Loucy (cell line): ENCODE data around the gene TNFSF13B.

Source experiments
- EZH2phosphoT487 ChIP-seq: fragments of 200-600 bp; IDR thresholded peaks from 2 replicates; pipeline ENCODE4 v1.6.1; 2018; ENCODE audit warnings: antibody characterized with exemption, mild to moderate bottlenecking, moderate library complexity, borderline replicate concordance
- TF ChIP-seq, protein P1 (sequence below): fragments of 200-600 bp; sonication (generic); conservative IDR thresholded peaks from 2 replicates; pipeline ENCODE4 v1.5.1; 2014; ENCODE audit warnings: mild to moderate bottlenecking, antibody characterized with exemption, low read length

DNA sequence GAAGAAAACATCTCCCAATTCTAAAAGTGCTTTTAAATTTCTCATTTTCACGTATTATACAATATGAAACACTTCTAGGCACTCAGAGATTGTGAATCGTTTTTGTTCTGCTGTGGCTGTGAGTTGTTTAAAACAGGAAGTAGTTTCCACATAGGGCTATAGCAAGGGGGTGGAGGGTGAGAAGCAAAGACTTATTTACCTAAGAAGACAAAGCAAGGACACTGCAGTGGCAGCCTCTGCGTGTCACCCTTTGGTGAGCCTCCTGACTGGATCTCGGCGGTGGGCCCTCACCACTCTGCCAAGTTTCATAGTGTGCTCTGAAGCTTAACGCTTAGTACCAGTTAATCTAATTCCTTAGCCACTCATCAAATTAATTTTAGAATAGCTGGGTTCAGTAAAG lies 56.8 kb downstream of the TNFSF13B start:
- TF ChIP-seq, protein P1, sequence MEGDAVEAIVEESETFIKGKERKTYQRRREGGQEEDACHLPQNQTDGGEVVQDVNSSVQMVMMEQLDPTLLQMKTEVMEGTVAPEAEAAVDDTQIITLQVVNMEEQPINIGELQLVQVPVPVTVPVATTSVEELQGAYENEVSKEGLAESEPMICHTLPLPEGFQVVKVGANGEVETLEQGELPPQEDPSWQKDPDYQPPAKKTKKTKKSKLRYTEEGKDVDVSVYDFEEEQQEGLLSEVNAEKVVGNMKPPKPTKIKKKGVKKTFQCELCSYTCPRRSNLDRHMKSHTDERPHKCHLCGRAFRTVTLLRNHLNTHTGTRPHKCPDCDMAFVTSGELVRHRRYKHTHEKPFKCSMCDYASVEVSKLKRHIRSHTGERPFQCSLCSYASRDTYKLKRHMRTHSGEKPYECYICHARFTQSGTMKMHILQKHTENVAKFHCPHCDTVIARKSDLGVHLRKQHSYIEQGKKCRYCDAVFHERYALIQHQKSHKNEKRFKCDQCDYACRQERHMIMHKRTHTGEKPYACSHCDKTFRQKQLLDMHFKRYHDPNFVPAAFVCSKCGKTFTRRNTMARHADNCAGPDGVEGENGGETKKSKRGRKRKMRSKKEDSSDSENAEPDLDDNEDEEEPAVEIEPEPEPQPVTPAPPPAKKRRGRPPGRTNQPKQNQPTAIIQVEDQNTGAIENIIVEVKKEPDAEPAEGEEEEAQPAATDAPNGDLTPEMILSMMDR = no peak
- no peak for TF ChIP-seq EZH2phosphoT487
